Activated T-cell treated with anti-CD3 and anti-CD28 coated beads, Interleukin-2, amount 50 U/mL, for 1 hour (primary cell): ENCODE results near the gene LOXL4.

Experiments used
- DNase-seq: peaks from one replicate; pipeline ENCODE4 v3.0.0-alpha.2; 2020

LOXL4 gene

GRCh38 chr10:98294270-98294627 lies 26.3 kb upstream of the LOXL4 start:
- no peak for DNase-seq

DNA sequence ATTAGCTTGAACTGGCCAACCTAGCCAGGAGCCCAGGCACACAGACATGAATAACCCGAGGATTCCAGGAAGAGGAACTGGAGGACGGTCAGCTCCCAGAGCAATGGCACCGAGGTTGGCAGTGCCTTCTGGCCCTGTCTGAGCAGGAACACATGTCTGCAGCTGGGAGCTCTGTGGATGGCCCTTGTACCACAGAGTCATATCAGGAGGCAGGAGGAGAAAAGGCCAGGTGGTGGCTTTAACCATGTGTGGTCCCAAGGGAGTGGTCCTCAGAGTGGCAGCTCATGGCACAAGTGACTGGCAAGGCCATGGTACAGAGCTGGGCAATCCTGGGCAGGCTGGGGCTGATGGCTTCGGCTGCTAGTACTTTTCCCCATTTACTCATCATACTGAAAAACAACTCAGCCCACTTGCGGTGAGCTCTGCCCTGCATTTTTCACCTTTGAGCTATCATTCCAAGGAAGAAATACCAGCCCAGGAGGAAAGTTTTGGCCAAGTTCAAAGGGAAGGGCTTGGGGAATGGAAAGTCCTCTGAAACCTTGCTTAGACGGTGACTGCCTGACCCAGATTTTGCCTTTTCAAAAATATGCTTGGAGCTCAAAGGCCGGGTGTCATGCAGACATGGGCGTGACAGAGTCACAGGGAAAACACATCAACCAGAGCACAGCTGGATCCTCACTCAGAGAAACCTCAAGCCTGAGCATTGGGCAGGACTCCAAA lies 25.7 kb upstream of the LOXL4 start:
- DNase-seq, result no peak

GRCh38 chr10:98292971-98293370 lies 25.0 kb upstream of the LOXL4 start:
- DNase-seq, result no peak

DNA sequence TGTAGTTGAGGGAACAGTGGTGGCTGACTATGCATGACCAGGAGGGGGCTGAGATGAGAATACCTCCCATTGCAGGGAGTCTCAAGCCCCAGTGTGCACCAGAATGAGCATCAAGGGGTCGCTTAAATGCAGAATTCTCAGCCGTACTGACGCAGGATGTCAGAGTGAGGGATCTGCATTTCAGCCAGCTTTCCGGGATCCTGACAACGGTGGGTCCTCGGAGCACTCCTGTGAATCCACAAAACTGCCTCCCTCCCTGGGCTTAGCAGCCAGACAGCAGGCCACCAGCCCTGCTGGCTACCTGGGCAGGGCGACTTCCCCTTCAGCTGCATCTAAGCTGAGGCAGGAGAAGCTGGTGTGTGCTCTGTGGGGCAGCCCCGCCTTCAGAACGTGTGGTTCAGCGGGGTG lies 21.8 kb upstream of the LOXL4 start:
- no peak for DNase-seq

DNA sequence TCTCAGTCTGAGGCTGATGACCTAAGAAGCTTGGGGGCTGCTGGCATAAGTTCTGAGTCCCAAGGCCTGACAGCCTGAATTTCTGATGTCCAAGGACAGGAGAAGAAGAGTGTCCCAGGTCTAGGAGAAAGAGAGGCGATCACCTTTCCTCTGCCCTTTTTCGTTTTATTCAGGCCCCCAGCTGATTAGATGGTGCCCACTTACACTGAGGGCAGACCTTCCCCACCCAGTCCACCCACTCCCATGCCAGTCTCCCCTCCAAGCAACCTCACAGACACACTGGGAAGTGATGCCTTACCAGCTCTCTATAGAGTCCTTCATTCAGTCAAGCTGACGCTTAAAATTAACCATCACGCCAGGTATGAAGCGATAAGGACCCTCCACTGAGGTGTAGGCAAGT lies 19.3 kb upstream of the LOXL4 start:
- no peak for DNase-seq

- no peak for DNase-seq
Measured at GRCh38 chr10:98286419-98286818, 18.4 kb upstream of the LOXL4 start.

DNA sequence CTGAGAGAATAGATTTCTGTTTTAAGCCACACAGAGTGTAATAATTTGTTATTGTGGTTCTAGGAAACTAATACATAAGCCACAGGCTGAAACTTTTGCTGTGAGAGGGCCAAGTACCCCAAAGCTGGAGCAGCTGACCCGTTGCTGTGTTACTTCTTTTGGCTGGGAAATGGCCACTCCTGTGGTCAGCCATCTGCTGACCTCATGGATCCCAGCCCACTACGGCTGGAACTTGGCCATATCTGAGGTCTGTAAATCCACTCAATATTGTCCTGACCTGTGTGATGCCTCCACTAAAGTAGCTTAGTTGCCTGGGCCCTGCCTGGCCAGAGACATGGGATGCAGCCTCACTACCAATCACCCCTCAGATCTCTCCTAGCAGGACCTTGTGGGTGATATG lies 17.4 kb upstream of the LOXL4 start:
- no peak for DNase-seq

- DNase-seq, result no peak
Measured at GRCh38 chr10:98276311-98276710, 8.3 kb upstream of the LOXL4 start.

GRCh38 chr10:98274562-98274961 lies 6.6 kb upstream of the LOXL4 start:
- no peak for DNase-seq

GRCh38 chr10:98273057-98273850 lies 5.3 kb upstream of the LOXL4 start:
- DNase-seq, result no peak

- DNase-seq, result no peak
Measured at GRCh38 chr10:98272656-98273055, 4.7 kb upstream of the LOXL4 start.

- DNase-seq, result no peak
Measured at GRCh38 chr10:98272245-98272644, 4.3 kb upstream of the LOXL4 start.

DNA sequence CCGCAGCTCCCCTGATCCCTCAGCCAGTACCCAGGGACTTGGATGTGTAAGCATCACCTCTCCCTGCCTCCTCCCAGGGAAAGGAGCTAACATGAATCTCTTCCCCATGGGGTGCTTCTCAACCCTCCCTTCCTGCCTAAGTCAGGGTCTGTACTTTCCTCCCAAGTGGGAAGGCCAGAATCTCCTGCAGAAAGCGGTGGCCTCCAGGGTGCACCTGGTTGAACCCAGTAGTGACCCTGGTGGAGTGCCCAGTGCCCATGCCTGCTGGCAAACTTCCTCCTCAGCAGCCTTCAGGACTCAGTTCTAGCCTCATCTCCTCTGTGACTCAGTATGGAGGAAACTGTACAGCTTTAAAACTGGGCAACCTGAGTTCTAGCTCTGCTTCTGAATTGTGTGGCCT lies 2.8 kb upstream of the LOXL4 start:
- DNase-seq, result no peak

- DNase-seq, result no peak
Measured at GRCh38 chr10:98270073-98270740, 2.2 kb upstream of the LOXL4 start.

- no peak for DNase-seq
Measured at GRCh38 chr10:98269435-98269912, 1.5 kb upstream of the LOXL4 start.

DNA sequence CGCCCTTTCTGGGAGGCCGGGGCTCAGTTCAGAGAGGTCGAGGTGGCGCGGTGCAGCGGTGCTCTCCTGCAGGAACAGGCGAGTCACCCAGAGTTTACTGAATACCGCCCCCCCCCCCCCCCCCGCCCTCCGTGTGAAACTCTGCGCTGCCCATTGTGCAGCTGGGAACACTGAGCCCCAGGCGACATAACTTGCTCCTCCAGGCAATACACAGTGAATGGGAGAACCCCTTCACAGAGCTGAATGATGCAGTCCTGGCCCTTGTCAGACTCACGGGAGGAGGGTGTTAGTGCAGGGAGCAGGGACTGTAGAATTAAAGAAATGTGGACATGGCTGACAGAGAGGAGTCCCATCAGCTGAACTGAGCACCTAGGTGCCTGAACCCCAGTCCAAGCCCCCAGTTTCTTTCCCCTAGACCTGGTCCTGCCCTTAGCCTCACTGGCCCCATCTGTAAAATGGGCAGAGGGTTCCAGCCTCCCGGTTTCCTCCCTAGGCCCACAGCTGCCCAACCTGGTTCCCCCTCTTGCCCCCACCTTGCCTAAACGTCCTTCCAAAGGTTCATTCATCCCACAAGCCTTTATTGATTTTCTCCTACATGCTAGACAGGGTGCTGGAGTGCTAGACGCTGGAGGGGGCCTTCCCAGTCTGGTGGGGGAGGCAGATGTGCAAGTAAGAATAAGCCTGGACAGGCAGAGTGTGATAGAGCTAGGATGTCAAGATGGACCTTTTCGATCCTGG lies 869 bp upstream of the LOXL4 start:
- DNase-seq, result no peak

GRCh38 chr10:98267069-98267893 lies 713 bp downstream of the LOXL4 start:
- no peak for DNase-seq

GRCh38 chr10:98266647-98267046 lies 1.3 kb downstream of the LOXL4 start:
- DNase-seq, result no peak

GRCh38 chr10:98265403-98266378 lies 2.3 kb downstream of the LOXL4 start:
- DNase-seq, result no peak

GRCh38 chr10:98264378-98265065 lies 3.5 kb downstream of the LOXL4 start:
- DNase-seq, result no peak
